Vagina (tissue), 2 donors: ENCODE measurements around the gene LAYN. TPM values are rescaled to one million over a fixed set of nuclear protein-coding genes. Genes with fewer than 3 reads are reported as not detected.

Experiments
- DNase-seq, 2 donors: peaks; one replicate each; pipeline ENCODE4 v3.0.0-alpha.2; 2017; ENCODE audit errors: extremely low spot score in 2 of 2
- H3K27ac ChIP-seq: fragments of 200-600 bp; sonication (generic); one replicate; pipeline ENCODE4 v1.5.1; 2019
- H3K27me3 ChIP-seq: fragments of 200-600 bp; sonication (generic); one replicate; pipeline ENCODE4 v1.5.1; 2019
- H3K36me3 ChIP-seq, 2 donors: fragments of 200-600 bp; sonication (generic); one replicate each; pipeline ENCODE4 v1.5.1; 2017 to 2019
- H3K4me1 ChIP-seq: fragments of 200-600 bp; sonication (generic); one replicate; pipeline ENCODE4 v1.5.1; 2019
- H3K4me3 ChIP-seq, 2 donors: fragments of 200-600 bp; sonication (generic); 1 replicate in 1 of 2; 2 replicates in 1 of 2; pipeline ENCODE4 v1.5.1; 2016 to 2019
- H3K9me3 ChIP-seq: fragments of 200-600 bp; sonication (generic); one replicate; pipeline ENCODE4 v1.5.1; 2019
- CTCF ChIP-seq, 3 experiments: fragments of 450-650 bp in 2 of 3; fragments of 200-600 bp in 1 of 3; sonication (generic) in 1 of 3; IDR thresholded peaks; one replicate each; pipeline ENCODE4 v1.5.1; 2017 to 2019; ENCODE audit warnings: antibody characterized with exemption in 3 of 3, mild to moderate bottlenecking in 2 of 3, moderate library complexity in 2 of 3
- POLR2A ChIP-seq, 2 donors: fragments of 450-650 bp; IDR thresholded peaks; one replicate each; pipeline ENCODE4 v1.6.1; 2017; ENCODE audit warnings: antibody characterized with exemption in 2 of 2, mild to moderate bottlenecking in 2 of 2, moderate library complexity in 2 of 2
- POLR2AphosphoS5 ChIP-seq, 2 donors: sonication (generic); formaldehyde crosslinking; IDR thresholded peaks; one replicate each; pipeline ENCODE4 v1.9.0; 2017; ENCODE audit warnings: antibody characterized with exemption in 2 of 2, mild to moderate bottlenecking in 2 of 2, low read depth in 1 of 2; ENCODE audit not compliant: insufficient read depth in 1 of 2
- intact Hi-C: fragments of 100-400 bp; cut with DNase I; formaldehyde crosslinking; loops from one replicate; pipeline ENCODE4 v1.15.1; 2023
- total RNA-seq: library from RNA; depleted of rRNA; stranded (reverse); fragments of >200 nt; gene quantifications from one replicate; pipeline ENCODE4 v1.2.3, GENCODE V29; 2016

The LAYN gene
- total RNA-seq, 1 donor from 2014 or later = 22.3 TPM

- Histone ChIP-seq H3K36me3 (no peaks in the 10 kb centered on the region), H3K27ac (peak overlapping the region; percentile 94), H3K4me3 (peak overlapping the region; percentile 66 to 77), H3K27me3 (no peaks in the 10 kb centered on the region), H3K9me3 (no peaks in the 10 kb centered on the region), H3K4me1 (peaks cover 33% of the 10 kb centered on the region)
- intact Hi-C loops = loop anchor here (2.0 to 5.0 kb wide), 3 partner anchors 132 to 239 kb away; partner anchors contain the start of gene PPP2R1B
- no peak for DNase-seq
- TF ChIP-seq POLR2AphosphoS5 (IDR thresholded peaks at IDR 0.05; ENCODE audit: insufficient read depth in 1 of 2, low read depth in 1 of 2) (peak in 1 of 2 donors; percentile 9), CTCF (IDR thresholded peaks at IDR 0.05) (no peak), POLR2A (IDR thresholded peaks at IDR 0.05) (peak in 1 of 2 donors; percentile 10)
These were observed 62.5 kb downstream of the LAYN start for GRCh38 chr11:111602865-111603610.

- TF ChIP-seq POLR2A (IDR thresholded peaks at IDR 0.05) (no peak), POLR2AphosphoS5 (IDR thresholded peaks at IDR 0.05; ENCODE audit: insufficient read depth in 1 of 2, low read depth in 1 of 2) (no peak), CTCF (IDR thresholded peaks at IDR 0.05) (no peak)
- no peaks in the 10 kb centered on the region for H3K27me3 ChIP-seq
- H3K36me3 ChIP-seq = no peaks in the 10 kb centered on the region
- intact Hi-C loops = loop anchor here (2.0 to 5.0 kb wide), 3 partner anchors 131 to 239 kb away; partner anchors contain the start of gene PPP2R1B
- peak overlapping the region; percentile 66 to 77 for H3K4me3 ChIP-seq
- H3K4me1 ChIP-seq = peaks cover 33% of the 10 kb centered on the region
- H3K27ac ChIP-seq = peak overlapping the region; percentile 94
- DNase-seq = no peak
- no peaks in the 10 kb centered on the region for H3K9me3 ChIP-seq
These were observed 63.2 kb downstream of the LAYN start for GRCh38 chr11:111603611-111604130.

- Histone ChIP-seq H3K4me1 (peaks cover 33% of the 10 kb centered on the region), H3K36me3 (no peaks in the 10 kb centered on the region), H3K4me3 (peak overlapping the region; percentile 66 to 77), H3K27ac (peak overlapping the region; percentile 94), H3K27me3 (no peaks in the 10 kb centered on the region), H3K9me3 (no peaks in the 10 kb centered on the region)
- no peak for DNase-seq
- TF ChIP-seq POLR2AphosphoS5 (IDR thresholded peaks at IDR 0.05; ENCODE audit: insufficient read depth in 1 of 2, low read depth in 1 of 2) (peak in 1 of 2 donors; percentile 47), CTCF (IDR thresholded peaks at IDR 0.05) (peak; percentile 46 to 52 (median 48)), POLR2A (IDR thresholded peaks at IDR 0.05) (no peak)
- intact Hi-C loops = loop anchor here (5.0 kb wide), 1 partner anchor 238 kb away; no protein-coding TSS in a partner anchor
These were observed 64.0 kb downstream of the LAYN start for GRCh38 chr11:111604392-111605009.

- TF ChIP-seq CTCF (IDR thresholded peaks at IDR 0.05) (no peak), POLR2AphosphoS5 (IDR thresholded peaks at IDR 0.05; ENCODE audit: insufficient read depth in 1 of 2, low read depth in 1 of 2) (no peak), POLR2A (IDR thresholded peaks at IDR 0.05) (no peak)
- DNase-seq = no peak
- Histone ChIP-seq H3K27me3 (no peaks in the 10 kb centered on the region), H3K36me3 (no peaks in the 10 kb centered on the region), H3K9me3 (no peaks in the 10 kb centered on the region), H3K4me3 (no peak overlapping the region), H3K27ac (no peak overlapping the region), H3K4me1 (peaks cover 33% of the 10 kb centered on the region)
- intact Hi-C loops = no loop called here
These were observed 65.2 kb downstream of the LAYN start for GRCh38 chr11:111605681-111606080.
